GM18505 (cell line): ENCODE results near the gene FRZB.

ENCODE experiments used
- ATAC-seq: cut with Tn5 transposase; IDR thresholded peaks from one replicate; pipeline ENCODE4 v1.9.1; 2021; ENCODE audit not compliant: unreplicated experiment
- POLR2A ChIP-seq: IDR thresholded peaks from 4 replicates; pipeline ENCODE4 v1.6.1; 2011; ENCODE audit warnings: borderline replicate concordance; ENCODE audit not compliant: insufficient read depth, insufficient read length; ENCODE audit errors: extremely low read depth

Gene FRZB

GRCh38 chr2:182819412-182819811 lies 47.0 kb downstream of the FRZB start:
- no peak for ATAC-seq
- no peak for TF ChIP-seq POLR2A

DNA sequence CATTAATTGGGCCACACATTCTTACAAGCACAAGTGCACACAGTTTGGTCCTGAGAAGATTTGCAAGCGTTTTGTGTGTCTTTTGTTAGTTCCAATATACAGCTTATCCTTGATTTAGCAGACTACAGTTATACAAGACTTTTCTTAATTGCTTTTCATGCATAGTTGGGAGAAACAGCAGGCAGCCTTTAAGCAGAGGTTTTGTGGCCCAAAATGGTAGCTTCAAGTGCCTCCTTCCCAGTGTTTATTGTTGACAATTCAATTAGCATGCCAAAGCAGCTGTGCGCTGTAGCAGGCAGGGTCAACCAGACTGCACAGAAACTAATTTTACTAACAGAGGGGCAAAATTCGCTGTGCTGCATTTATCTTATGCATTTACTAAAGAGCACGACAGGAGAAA lies 47.5 kb downstream of the FRZB start:
- ATAC-seq: no peak
- TF ChIP-seq POLR2A: no peak

GRCh38 chr2:182818501-182818900 lies 47.9 kb downstream of the FRZB start:
- no peak for ATAC-seq
- no peak for TF ChIP-seq POLR2A

DNA sequence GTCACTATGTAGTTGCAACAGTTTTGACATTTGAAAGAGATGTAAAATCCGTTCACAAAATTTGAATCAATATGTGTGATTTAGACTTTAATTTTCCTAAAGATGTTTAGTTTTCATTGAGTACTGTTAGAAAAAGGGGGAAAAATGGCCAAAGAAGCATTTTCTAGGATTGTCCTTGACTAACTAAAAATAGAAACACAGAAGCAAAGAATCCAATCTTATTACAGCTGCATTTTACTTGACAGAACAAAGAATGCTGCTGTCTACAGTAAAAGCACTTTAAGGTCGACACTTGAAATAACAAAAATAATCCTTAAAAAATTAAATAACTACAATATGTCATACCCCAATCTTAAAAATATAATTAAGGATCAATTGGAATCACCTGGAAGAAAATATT lies 48.9 kb downstream of the FRZB start:
- no peak for TF ChIP-seq POLR2A
- no peak for ATAC-seq

- ATAC-seq: no peak
- no peak for TF ChIP-seq POLR2A
Measured at GRCh38 chr2:182816866-182817265, 49.6 kb downstream of the FRZB start.

- ATAC-seq: no peak
- TF ChIP-seq POLR2A: no peak
Measured at GRCh38 chr2:182814804-182815203, 51.6 kb downstream of the FRZB start.

GRCh38 chr2:182814380-182814779 lies 52.1 kb downstream of the FRZB start:
- no peak for TF ChIP-seq POLR2A
- no peak for ATAC-seq

- no peak for ATAC-seq
- no peak for TF ChIP-seq POLR2A
Measured at GRCh38 chr2:182810087-182810486, 56.4 kb downstream of the FRZB start.

DNA sequence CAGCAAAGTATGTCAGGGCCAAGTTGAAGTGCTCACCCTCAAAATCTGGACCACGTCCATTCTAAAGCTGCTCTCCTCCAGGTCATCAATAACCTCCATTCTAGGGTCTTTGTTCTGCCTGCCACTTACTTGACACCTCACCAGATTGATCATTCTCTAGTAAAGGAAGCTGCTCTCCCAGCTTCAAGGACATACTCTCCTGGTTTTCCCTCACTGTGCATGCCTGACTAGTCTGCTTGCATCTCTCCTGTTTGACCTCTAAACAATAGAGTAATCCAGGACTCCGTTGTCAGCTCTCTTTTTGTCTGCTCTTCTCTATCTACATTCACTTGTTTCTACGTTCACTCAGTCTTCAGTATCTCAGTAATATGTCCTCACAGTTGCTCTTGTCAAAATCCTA lies 59.1 kb downstream of the FRZB start:
- TF ChIP-seq POLR2A: no peak
- no peak for ATAC-seq

GRCh38 chr2:182804128-182804527 lies 62.3 kb downstream of the FRZB start:
- no peak for TF ChIP-seq POLR2A
- ATAC-seq: no peak

DNA sequence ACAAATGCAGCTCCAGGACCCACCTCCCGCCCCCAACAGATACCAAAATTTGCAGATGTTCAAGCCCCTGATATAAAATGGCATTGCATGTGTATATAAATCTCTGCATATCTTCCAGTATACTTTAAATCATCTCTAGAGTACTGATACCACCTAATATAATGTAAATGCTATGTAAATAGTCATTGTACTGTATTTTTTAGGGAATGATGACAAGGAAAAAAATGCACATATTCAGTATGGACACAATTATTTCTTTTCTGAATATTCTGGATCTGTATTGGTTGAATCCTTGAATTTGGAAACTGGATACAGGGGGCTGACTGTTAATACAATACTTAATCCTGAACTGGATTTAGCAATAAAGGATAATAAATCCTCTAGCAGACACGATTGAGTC lies 67.7 kb downstream of the FRZB start:
- no peak for ATAC-seq
- no peak for TF ChIP-seq POLR2A

GRCh38 chr2:182792441-182792840 lies 74.0 kb downstream of the FRZB start:
- TF ChIP-seq POLR2A: no peak
- ATAC-seq: no peak

DNA sequence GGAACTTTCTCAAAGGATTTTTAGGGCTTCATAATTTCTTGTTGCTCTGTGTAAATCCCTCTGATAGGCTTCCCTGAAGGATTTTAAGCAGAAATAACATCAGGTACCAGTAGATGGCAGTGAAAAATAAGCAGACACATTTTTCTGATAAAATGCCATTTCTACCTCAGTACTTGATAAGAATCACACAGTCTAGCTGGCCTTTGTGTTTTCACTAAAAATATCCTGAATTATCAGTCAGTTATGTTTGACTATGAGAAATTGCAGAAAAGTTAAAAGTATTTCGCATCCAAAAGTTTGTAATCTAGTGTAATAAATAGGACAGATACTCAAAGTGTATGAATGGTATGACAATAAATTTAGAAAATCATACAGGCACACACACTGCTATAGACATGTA lies 81.7 kb downstream of the FRZB start:
- no peak for TF ChIP-seq POLR2A
- no peak for ATAC-seq

DNA sequence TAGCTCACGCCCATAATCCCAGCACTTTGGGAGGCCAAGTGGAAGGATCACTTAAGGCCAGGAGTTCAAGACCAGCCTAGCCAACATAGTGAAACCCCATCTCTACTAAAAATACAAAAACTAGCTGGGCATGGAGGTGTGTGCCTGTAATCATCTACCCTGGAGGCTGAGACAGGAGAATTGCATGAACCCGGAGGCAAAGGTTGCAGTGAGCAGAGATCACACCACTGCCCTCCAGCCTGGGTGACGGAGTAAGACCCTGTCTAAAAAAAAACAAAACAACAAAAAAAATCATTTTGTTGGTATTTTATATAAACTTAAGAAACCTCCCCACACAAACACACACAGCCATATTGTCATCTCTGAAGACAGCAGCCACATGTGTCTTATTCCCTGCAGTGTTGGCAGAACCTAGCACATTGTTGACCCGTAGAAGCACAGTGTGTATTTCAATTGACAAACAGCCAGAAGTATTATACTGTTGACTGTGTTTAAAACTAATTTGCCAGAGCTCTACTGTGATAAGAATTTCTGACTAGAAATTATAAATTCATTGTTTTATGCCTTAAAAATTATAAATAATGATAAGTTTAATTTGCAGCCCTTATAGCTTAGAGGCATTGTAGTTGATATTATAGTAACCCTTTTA lies 82.3 kb downstream of the FRZB start:
- TF ChIP-seq POLR2A: no peak
- ATAC-seq: no peak
